Ishikawa (cell line): Measurements from ENCODE around the gene ACOX3.

Experiments used
- CEBPB ChIP-seq: IDR thresholded peaks from 2 replicates; pipeline ENCODE4 v1.6.1; 2012
- CREB1 ChIP-seq: IDR thresholded peaks from 2 replicates; pipeline ENCODE4 v1.6.1; 2012; ENCODE audit warnings: low read depth
- EGR1 ChIP-seq: IDR thresholded peaks from 2 replicates; pipeline ENCODE4 v1.6.1; 2012
- EP300 ChIP-seq: IDR thresholded peaks from 2 replicates; pipeline ENCODE4 v1.6.1; 2012; ENCODE audit warnings: borderline replicate concordance
- FOXM1 ChIP-seq: IDR thresholded peaks from 2 replicates; pipeline ENCODE4 v1.6.1; 2012; ENCODE audit warnings: low read depth, borderline replicate concordance
- MAX ChIP-seq: IDR thresholded peaks from 2 replicates; pipeline ENCODE4 v1.6.1; 2012
- NFIC ChIP-seq: IDR thresholded peaks from 2 replicates; pipeline ENCODE4 v1.6.1; 2012
- RAD21 ChIP-seq: IDR thresholded peaks from 2 replicates; pipeline ENCODE4 v1.6.1; 2012; ENCODE audit warnings: low read depth
- REST ChIP-seq: IDR thresholded peaks from 2 replicates; pipeline ENCODE4 v1.6.1; 2012; ENCODE audit warnings: low read depth, mild to moderate bottlenecking
- TAF1 ChIP-seq: IDR thresholded peaks from 2 replicates; pipeline ENCODE4 v1.6.1; 2012; ENCODE audit warnings: low read depth, mild to moderate bottlenecking
- TCF12 ChIP-seq: IDR thresholded peaks from 2 replicates; pipeline ENCODE4 v1.6.1; 2012; ENCODE audit warnings: low read depth
- TEAD4 ChIP-seq: IDR thresholded peaks from 2 replicates; pipeline ENCODE4 v1.6.1; 2012
- USF1 ChIP-seq: IDR thresholded peaks from 2 replicates; pipeline ENCODE4 v1.6.1; 2012
- YY1 ChIP-seq: IDR thresholded peaks from 2 replicates; pipeline ENCODE4 v1.6.1; 2012; ENCODE audit warnings: low read depth
- ZBTB7A ChIP-seq: IDR thresholded peaks from 2 replicates; pipeline ENCODE4 v1.6.1; 2012; ENCODE audit warnings: low read depth

ACOX3 gene

GRCh38 chr4:8459867-8460445, 19.4 kb upstream of the ACOX3 start:
- TF ChIP-seq REST: no peak
- TF ChIP-seq USF1: no peak
- TF ChIP-seq TAF1: no peak
- no peak for TF ChIP-seq RAD21
- TF ChIP-seq NFIC: no peak
- no peak for TF ChIP-seq FOXM1
- TF ChIP-seq CREB1: no peak
- no peak for TF ChIP-seq EP300

GRCh38 chr4:8457646-8458252, 17.2 kb upstream of the ACOX3 start:
- no peak for TF ChIP-seq REST
- TF ChIP-seq NFIC: no peak
- no peak for TF ChIP-seq TEAD4
- no peak for TF ChIP-seq RAD21
- no peak for TF ChIP-seq TAF1
- no peak for TF ChIP-seq TCF12
- TF ChIP-seq CREB1: no peak
- TF ChIP-seq ZBTB7A: no peak

- TF ChIP-seq ZBTB7A (no peak), YY1 (no peak), TCF12 (no peak), EGR1 (no peak), CEBPB (no peak), NFIC (no peak), USF1 (no peak), RAD21 (no peak), TAF1 (no peak), FOXM1 (no peak), CREB1 (no peak), MAX (no peak), REST (no peak), EP300 (no peak), TEAD4 (no peak)
Measured at GRCh38 chr4:8453957-8454356, 13.4 kb upstream of the ACOX3 start.

GRCh38 chr4:8451440-8452182, 11.1 kb upstream of the ACOX3 start:
- no peak for TF ChIP-seq EP300
- TF ChIP-seq RAD21: no peak
- no peak for TF ChIP-seq NFIC
- no peak for TF ChIP-seq MAX
- TF ChIP-seq CREB1: no peak
- no peak for TF ChIP-seq EGR1
- no peak for TF ChIP-seq CEBPB
- no peak for TF ChIP-seq FOXM1
- TF ChIP-seq TAF1: no peak
- TF ChIP-seq TCF12: no peak
